ENCODE measurements around the gene CPLANE1.

GRCh38 chr5:37247036-37247435 lies 2.1 kb downstream of the CPLANE1 start:
- TF ChIP-seq CTCF (IDR thresholded peaks at IDR 0.05) (no peak), POLR2A (IDR thresholded peaks at IDR 0.05) (no peak), EP300 (IDR thresholded peaks at IDR 0.05; ENCODE audit: low read depth) (no peak), POLR2AphosphoS5 (IDR thresholded peaks at IDR 0.05) (no peak)

Measured in transverse colon (tissue), 4 donors.